ENCODE results near the gene TMEM94.

The TMEM94 gene

DNA sequence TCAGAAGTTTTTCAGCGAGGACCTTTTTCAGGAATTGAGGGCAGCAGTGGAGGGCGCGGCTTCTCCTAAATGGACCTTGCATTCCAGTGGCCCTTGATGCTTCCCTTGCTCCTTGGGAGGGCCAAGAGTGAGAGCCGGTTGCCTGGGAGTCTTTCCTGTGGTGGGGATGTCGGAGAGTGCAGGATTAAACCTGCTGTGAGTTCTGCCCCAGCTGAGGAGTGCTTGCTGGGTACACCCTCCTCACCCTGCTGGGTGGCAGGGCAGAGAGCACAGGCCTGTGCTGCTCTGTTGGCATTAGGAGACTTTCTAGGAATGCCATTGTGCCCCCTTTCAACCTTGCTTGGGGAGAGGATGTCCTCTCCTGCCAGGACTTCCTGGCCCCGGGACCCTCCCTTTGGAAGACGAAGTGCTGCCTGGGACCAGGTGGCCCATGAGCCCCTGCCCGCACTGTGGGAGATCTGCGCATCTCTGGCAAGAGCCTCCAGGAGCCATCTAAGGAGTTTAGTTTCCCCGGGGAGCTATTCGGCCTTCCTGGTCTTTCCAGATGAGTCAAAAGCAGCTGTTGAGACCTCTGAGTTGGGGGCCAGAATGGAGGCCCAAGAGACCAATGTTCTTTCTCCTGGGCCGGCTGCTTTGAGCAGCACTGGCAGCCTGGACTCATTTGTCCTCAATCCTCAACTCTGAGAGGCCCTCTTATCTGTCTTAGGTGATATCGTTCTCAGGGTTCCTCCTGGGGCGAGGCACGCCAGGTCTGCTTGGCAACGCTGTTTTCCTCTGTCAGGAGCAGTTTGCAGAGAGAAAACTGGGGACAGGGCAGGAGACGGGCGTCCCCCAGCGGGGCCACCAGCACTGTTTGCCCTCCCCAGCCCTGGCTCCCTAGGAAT lies 74.6 kb downstream of the TMEM94 start:
- no peak for DNase-seq

GRCh38 chr17:75531721-75532072 lies 75.3 kb downstream of the TMEM94 start:
- DNase-seq = no peak

- peak; percentile 54 for DNase-seq
These were observed 78.7 kb downstream of the TMEM94 start for GRCh38 chr17:75535119-75535537.

- no peak for DNase-seq
These were observed 79.4 kb downstream of the TMEM94 start for GRCh38 chr17:75535871-75536270.

- no peak for DNase-seq
These were observed 79.9 kb downstream of the TMEM94 start for GRCh38 chr17:75536366-75536765.

- DNase-seq = no peak
These were observed 83.7 kb downstream of the TMEM94 start for GRCh38 chr17:75539967-75540729.

GRCh38 chr17:75540923-75541503 lies 84.6 kb downstream of the TMEM94 start:
- no peak for DNase-seq

- DNase-seq = no peak
These were observed 85.8 kb downstream of the TMEM94 start for GRCh38 chr17:75542229-75542628.

DNA sequence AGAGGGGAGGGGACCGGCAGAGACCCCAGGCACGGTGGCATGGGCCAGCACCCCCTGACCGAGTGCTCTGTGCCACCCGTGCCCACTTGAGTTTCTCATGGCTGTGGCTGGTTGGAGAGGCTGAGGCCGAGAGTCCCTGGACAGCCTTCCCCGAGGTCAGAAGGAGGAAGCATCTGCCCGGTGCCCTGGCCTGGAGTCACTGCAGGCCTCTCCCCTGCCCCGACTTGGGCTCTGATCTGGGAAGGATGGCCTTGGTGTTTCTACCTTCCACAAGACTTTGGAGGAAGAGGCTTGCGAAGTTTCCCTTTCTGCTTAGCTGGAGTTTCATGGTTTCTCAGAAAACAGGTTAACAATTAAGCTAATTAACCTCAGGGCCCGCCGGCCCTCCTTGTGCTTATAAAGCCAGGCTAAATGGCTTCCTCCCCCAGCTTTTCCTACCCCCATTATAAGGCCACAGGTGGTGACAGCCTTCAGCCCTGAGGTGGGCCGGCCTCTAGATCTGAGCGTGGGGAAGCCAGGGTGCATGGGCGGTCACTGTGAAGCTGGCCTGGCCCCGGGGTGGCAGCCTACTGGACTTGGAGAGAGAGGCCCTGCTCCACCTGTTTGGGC lies 86.4 kb downstream of the TMEM94 start:
- no peak for DNase-seq

DNA sequence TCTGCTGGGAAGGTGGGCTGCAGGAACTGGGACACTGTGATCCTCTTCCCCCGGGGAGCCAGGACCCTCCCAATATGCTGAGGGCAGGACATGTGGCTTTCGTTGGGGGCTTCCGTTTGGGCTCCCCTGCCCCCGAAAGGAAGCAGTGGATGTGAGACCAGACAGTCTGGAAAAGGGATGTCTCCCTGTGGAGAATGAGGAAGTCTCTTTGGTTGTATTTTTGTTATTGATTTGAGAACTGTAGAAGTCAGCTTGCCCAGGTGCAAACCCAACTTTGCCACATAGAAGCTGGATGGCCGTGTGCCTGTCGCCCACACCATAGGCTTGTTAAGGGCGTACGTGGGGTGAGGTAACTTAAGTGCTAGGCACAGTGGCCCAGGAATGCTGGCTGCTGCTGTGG lies 87.8 kb downstream of the TMEM94 start:
- DNase-seq = no peak

DNA sequence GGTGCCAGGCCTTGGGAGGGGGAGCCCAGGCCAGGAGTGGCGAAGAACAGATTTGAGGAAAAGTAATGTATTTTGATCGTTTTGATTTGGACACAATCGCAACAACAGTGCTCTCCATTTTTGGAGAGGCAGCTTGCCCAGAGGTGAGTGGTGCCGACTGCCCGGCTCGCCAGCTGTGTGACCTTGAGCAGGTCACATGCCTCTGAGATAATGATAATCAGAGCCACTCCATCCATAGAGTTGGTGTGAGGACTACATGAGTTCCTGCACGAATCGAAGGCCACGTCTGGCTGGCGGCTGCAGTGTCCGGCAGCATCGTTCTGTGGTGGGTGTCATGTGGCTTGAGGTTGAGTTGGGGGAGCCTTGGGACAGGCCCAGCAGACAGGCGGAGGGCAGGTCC lies 89.7 kb downstream of the TMEM94 start:
- DNase-seq = no peak

- DNase-seq = no peak
These were observed 90.7 kb downstream of the TMEM94 start for GRCh38 chr17:75547091-75547490.

GRCh38 chr17:75548813-75549212 lies 92.4 kb downstream of the TMEM94 start:
- no peak for DNase-seq

Measured in activated CD8-positive, alpha-beta memory T cell treated with anti-CD3 and anti-CD28 coated beads, Interleukin-2, amount 50 U/mL, for 4 hours (primary cell).